NCI-H748 (cell line): Measurements from ENCODE around the gene ZMIZ1.

ENCODE experiments used
- DNase-seq: peaks from one replicate; lab custom pipeline; 2025; ENCODE audit not compliant: unreplicated experiment; lab: John Stamatoyannopoulos, UW

Gene ZMIZ1

GRCh38 chr10:79349766-79350406 lies 281.1 kb downstream of the ZMIZ1 start:
- DNase-seq = no peak

- no peak for DNase-seq
Measured at GRCh38 chr10:79350407-79351154, 281.8 kb downstream of the ZMIZ1 start.

GRCh38 chr10:79351332-79351731 lies 282.6 kb downstream of the ZMIZ1 start:
- no peak for DNase-seq

- no peak for DNase-seq
Measured at GRCh38 chr10:79352035-79352877, 283.5 kb downstream of the ZMIZ1 start.

- no peak for DNase-seq
Measured at GRCh38 chr10:79353000-79353406, 284.2 kb downstream of the ZMIZ1 start.

GRCh38 chr10:79353726-79354125 lies 285.0 kb downstream of the ZMIZ1 start:
- DNase-seq = no peak

- no peak for DNase-seq
Measured at GRCh38 chr10:79354141-79354540, 285.4 kb downstream of the ZMIZ1 start.

GRCh38 chr10:79354615-79355014 lies 285.8 kb downstream of the ZMIZ1 start:
- DNase-seq = no peak

- no peak for DNase-seq
Measured at GRCh38 chr10:79355420-79356017, 286.8 kb downstream of the ZMIZ1 start.

GRCh38 chr10:79356104-79356503 lies 287.3 kb downstream of the ZMIZ1 start:
- no peak for DNase-seq

GRCh38 chr10:79357180-79357579 lies 288.4 kb downstream of the ZMIZ1 start:
- no peak for DNase-seq

GRCh38 chr10:79358811-79359210 lies 290.0 kb downstream of the ZMIZ1 start:
- DNase-seq = peak; percentile 47

GRCh38 chr10:79359816-79360498 lies 291.2 kb downstream of the ZMIZ1 start:
- no peak for DNase-seq

- no peak for DNase-seq
Measured at GRCh38 chr10:79360499-79361342, 292.0 kb downstream of the ZMIZ1 start.

- no peak for DNase-seq
Measured at GRCh38 chr10:79361726-79362397, 293.1 kb downstream of the ZMIZ1 start.
